Tongue (tissue), 2 donors: ENCODE data around the gene STRN. TPM values are rescaled to one million over a fixed set of nuclear protein-coding genes. Genes with fewer than 3 reads are reported as not detected.
"Not testable (repeated sequence)": the region's sequence is repeated elsewhere in the genome, so short reads cannot be mapped to it uniquely, and the experiment has no call there.

Source experiments
- DNase-seq: peaks from one replicate; pipeline ENCODE4 v3.0.0-alpha.2; 2015
- total RNA-seq: library from RNA; depleted of rRNA; stranded (reverse); fragments of >200 nt; gene quantifications from one replicate; pipeline ENCODE4 v1.2.3, GENCODE V29; 2014

STRN gene
- 38.1 TPM for total RNA-seq

- DNase-seq, result peak; percentile 98
Observed at GRCh38 chr2:36966370-36967235, at the start of gene STRN. STRN (minus strand) TSS chr2:36966536; CDS start chr2:36966463, 73 bp downstream.

- DNase-seq, result no peak
Observed at GRCh38 chr2:37013315-37013641, 46.9 kb upstream of the STRN start.

DNA sequence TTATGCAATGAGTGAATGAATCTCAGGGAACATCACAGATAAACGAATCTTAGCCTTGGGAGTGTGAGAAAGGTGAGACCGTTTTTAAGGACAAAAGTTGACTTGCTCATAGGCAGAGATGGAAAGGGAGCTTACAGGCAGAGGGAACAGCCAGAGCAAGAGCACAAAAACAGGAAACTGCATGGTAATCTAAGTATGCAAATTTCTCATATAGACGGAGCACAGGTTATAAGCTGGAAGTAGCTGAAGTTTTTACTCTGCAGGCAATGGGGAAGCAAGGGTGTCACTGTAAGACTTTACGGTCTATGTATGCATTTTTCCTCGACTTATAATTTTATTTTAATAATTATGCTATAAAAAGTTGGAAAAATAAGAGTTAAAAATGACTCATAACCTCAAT is 44.8 kb upstream of the STRN start:
- DNase-seq, result no peak

- DNase-seq, result peak; percentile 26
Observed at GRCh38 chr2:37005118-37005868, 39.0 kb upstream of the STRN start.

GRCh38 chr2:37000988-37001556 is 34.7 kb upstream of the STRN start:
- no peak for DNase-seq

GRCh38 chr2:37000318-37000717 is 34.0 kb upstream of the STRN start:
- DNase-seq, result no peak

DNA sequence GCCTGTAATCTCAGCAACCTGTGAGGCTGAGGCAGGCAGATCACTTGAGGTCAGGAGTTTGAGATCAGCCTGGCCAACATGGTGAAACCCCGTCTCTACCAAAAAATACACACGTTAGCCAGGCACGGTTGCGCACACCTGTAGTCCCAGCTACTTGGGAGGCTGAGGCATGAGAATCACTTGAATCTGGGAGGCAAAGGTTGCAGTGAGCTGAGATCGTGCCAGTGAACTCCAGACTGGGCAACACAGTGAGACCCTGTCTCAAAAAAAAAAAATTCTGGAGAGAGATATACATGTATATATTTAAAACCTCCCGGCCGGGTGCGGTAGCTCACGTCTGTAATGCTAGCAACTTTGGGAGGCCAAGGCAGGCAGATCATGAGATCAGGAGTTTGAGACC is 33.1 kb upstream of the STRN start:
- not testable (repeated sequence) for DNase-seq

DNA sequence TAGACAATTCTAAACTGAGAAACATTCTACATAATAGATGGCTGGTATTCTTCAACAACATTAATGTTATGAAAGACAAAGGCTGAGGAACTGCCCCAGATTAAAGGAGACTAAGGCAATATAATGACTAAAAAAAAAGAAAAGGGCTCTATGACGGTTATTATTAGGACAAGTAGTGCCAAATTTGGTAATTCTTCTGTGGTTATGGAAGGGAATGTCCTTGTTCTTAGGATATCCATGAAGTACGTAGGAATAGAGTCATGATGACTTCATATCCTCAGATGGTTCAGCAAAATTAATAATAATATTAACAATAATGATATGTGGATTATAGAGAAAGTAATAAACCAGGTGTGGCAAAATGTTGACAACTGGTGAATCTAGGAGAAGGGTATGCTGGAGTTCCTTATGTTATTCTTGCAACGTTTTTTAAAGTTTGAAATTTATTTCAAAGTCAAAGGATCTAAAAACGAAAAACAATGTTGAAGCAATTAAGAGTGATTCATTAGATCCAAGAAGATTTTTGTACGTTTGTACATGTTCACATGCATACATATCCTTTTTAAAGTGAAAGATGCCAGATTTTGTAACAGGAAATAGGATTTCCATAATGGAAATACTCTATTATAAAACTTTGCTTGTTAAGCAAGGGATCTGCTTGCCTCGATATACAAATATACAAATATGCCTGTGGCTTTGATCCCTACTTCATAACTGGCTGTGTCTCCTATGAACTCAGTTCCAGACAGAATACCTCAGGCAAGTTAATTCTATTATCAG is 27.7 kb upstream of the STRN start:
- no peak for DNase-seq

- no peak for DNase-seq
Observed at GRCh38 chr2:36988008-36988407, 21.7 kb upstream of the STRN start.

DNA sequence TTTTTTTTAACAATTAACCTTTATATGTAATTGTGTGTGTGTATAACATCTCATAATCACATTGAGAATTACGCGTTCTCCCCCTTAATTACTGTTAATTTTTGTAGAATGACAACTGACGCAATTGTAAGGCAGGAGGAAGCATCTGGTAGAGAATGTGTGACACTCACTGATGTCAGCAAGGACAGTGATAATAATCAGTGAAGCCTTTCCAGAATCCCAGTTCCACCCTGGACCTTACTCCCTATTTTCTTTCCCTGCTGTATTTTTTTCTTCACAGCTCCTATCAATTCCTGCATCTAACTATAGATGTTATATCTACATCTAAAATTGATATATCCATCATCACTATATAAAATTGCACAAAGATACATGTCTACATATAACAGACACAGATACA is 16.1 kb upstream of the STRN start:
- no peak for DNase-seq

DNA sequence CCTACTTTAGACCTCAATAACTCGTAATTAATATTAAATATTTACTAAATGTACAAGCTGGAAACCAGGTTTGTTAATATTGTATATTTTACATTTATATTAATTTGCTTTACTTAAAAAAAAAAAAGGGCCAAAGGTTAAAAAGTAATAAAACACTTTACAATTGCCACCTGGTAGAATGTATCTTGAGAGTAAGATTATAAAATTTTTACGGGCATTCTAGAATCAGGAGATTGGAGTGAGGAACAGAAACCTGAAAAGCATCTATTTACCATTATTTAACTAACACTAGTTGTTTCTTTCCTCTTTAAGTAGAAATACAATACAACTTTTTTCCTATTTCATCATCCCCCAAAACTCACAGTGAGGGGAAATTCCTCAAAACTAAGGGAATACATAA is 15.6 kb upstream of the STRN start:
- DNase-seq, result no peak

DNA sequence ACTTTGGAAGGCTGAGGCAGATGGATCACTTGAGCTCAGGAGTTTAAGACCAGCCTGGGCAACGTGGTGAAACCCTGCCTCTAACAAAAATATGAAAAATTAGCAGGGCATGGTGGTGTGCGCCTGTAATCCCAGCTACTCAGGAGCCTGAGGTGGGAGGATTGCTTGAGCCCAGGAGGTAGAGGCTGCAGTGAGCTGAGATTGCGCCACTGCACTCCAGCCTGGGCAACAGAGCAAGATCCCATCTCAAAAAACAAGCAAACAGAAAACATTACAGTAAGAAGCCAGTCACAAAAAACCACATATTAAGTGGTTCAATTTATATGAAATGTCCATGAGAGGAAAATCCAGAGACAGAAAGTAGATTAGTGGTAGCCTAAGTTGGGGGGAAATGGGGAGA is 12.7 kb upstream of the STRN start:
- DNase-seq, result not testable (repeated sequence)

DNA sequence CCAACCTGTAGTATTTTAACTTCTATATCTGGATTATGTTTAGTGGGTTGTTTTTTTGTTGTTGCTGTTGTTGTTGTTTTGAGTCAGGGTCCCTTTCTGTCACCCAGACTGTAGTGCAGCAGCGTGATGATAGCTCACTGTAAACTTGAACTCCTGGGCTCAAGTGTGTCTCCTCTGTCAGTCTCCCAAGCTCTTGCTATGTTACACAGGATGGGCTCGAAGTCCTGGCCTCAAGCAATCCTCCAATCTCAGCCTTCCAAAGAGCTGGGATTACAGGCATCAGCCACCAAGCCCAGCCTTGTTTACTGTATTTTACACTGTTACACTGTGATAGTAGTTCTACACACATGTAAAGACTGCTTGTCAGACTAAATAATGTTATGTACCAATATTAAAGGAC is 9.7 kb upstream of the STRN start:
- no peak for DNase-seq

DNA sequence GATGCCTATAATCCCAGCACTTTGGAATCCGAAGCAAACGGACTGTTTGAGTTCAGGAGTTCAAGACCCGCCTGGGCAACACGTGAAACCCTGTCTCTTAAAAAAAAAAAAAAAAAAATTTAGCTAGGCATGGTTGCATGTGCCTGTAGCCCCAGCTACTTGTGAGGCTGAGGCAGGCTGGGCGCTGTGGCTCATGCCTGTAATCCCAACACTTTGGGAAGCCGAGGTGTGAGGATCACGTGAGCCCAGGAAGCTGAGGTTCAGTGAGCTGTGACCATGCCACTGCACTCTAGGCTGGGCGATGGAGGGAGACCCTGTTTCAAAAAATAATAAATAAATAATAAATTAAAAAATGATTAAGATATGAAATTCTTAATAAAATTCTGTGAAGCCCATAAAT is 9.0 kb upstream of the STRN start:
- DNase-seq, result no peak

- peak; percentile 7 for DNase-seq
Observed at GRCh38 chr2:36973320-36973719, 7.0 kb upstream of the STRN start.

GRCh38 chr2:36971990-36972389 is 5.7 kb upstream of the STRN start:
- no peak for DNase-seq

DNA sequence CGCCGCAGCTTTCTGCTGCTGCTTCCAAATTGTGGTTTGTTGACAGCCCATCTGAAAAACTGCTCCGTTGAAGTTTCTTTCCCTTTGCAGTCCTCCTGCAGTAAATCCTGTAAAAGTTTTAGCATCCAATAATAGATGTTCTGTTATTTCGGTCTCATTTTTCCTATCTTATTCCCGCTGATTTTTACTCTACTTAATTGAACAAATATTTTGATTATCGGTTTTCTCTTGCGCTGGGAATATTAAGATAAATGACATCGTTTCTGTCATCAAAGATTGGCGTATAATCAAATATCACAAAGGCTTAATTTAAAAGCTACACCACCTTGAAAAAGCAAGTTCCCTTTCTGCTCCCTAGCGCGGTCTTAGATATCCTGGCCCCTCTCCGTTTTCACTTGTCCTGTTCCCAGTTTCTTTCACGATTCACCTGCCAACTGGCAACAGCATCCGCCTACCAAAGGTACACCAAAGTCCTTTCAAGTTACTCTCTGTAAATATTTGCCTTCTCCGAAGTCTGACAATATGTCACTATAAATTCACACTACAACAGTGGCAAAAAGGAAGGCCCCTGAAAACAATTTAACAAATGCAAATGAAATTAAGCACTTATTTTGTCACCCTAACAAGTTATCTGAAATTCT is 1.0 kb upstream of the STRN start:
- peak; percentile 24 for DNase-seq

DNA sequence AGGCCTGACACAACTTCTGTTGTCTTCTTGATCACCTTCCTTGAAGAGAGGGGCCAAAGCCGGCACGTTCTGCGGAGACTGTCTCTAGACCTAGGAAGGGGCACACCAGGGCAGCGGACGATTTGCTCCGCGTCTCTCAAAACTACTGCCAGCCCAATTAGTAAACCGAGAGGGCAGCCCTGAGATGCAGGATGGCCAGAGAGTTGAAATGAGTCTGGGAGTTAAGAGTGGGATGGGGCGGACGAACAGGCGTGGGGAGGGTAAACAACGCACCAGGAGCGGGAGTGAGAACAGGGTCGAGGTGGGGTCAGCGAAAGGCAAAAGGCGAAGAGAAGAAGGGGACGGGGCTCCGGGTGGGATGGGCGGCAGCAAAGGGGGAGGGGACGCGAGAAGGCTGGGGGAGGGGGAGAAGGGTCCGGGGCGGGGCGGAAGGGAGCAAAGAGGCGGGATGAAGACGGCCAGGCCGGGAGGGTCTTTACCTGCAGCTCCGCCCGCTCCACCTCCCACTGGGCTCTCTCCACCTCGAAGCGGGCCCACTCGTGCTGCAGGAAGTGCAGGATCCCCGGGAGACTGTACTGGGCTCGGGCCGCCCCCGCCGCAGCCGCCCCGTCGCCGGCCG is 476 bp downstream of the STRN start:
- peak; percentile 77 for DNase-seq

- peak; percentile 16 for DNase-seq
Observed at GRCh38 chr2:36965206-36965605, 1.1 kb downstream of the STRN start.

DNA sequence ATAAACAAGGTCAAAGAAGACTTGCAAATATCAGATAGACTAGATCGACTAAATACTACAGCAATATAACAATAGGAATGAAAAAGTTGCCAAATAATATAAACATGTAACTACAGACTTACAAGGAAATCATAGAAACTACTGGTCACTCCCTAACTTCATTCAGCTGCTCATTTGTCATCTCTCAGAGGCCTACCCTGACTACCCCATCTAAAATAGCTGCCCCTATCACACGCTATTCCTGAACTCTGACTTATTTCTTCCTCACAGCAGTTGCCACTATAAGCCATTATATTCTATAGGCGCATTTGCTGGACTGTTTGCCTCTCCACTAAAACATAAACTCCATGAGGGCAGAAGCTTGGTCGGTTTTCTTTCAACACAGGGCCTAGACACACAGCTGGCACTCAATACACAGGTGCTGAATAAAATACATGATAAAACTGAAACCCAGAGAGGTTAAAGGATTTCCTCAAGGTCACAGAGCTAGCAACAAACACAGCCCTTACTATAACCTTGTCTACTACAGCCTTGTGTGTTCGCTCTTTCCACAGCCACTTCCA is 1.8 kb downstream of the STRN start:
- DNase-seq, result peak; percentile 25

DNA sequence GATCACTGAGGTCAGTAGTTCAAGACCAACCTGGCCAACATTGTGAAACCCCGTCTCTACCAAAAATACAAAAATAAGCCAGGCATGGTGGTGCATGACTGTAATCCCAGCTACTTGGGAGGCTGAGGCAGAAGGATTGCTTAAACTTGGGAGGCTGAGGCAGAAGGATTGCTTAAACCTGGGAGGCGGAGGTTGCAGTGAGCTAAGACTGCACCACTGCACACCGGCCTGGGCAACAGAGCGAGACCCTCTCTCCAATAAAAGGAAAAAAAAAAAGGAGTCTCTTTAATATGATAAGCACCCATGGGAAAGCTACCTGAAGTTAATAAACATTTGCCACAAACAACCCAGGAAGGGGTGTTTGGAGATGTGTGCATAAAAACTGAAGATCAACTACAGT is 2.6 kb downstream of the STRN start:
- DNase-seq, result no peak
